Stimulated activated CD8-positive, alpha-beta memory T cell treated with anti-CD3 and anti-CD28 coated beads, Interleukin-15, amount 100 ng/mL, for 1 hour (primary cell): ENCODE results near the gene SLC35B3.
"Not testable (repeated sequence)": the region's sequence is repeated elsewhere in the genome, so short reads cannot be mapped to it uniquely, and the experiment has no call there.

Experiments
- DNase-seq: peaks from one replicate; pipeline ENCODE4 v3.0.0-alpha.2; 2020; ENCODE audit warnings: low read depth

SLC35B3 gene

DNA sequence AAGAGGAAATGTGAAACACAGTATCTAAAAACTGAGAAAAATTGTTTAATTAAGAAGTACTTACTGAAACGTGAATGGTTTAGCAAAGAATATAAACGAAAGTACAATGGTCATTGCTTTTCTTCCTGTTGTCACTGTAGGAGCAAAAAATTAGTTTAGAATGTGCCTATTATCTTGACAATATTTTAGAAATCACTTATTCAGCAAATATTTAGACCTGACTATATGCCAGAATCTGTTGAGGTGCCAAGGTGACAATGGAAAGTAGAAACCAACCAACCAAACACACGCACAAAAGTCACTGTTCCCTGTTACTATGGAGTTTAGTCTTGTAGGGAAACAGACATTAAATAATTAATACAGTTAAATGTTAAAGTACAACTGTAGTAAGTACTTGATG lies 20.5 kb downstream of the SLC35B3 start:
- DNase-seq: no peak

- not testable (repeated sequence) for DNase-seq
Measured at GRCh38 chr6:8405946-8406345, 29.4 kb downstream of the SLC35B3 start.

DNA sequence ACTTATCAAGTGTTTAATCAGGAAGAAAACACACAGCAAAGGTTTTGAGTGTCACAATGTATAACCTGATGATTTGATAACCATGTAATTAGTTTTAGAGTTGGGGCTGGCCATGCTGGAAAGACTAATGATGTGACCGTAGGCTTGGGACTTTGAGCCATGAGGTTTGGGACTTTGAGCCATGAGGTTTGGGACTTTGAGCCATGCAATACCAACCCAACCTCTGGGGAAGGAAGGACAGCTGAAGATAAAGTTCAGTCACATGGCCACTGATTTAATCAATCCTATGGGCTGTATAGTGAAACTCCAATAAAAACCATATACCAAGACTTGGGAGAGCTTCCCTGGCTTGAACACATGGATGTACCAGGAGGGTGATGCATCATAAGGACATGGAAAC lies 32.8 kb downstream of the SLC35B3 start:
- no peak for DNase-seq

DNA sequence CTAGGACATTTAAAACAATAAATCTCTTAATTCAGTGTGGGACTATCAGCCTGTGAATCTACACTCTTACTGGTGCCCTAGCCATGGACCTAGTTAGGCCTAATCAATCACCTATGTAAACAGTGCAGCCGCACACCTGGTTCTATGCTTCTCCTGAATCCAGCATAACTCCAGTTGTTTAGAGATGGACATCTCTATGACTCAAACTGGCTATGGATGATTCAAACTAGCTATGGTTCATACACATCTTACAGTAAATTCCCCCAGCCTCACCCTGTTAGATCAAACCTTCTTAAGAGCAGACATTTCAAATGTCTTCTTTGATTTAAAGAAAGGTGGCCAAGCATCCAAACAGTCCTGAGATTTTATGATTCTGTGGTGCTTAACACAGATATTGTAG lies 34.7 kb downstream of the SLC35B3 start:
- DNase-seq: no peak

DNA sequence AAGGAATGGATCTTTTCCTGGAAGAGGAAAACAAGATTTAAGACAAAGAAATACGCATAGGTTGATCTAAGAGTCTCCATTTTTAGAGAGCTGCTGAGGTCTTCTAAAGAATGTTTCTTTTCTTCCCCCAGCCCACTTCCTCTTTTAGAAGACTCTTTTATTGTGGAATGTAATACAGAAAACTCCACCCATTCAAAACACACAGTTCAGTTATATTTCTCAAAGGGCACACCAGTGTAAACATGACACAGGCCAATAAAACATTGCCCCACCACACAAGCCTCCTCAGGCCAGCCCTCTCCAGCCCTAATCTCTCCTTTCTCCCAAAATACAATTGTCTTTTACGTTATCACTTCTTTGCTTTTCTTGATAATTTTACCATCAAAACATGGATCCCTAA lies 42.8 kb downstream of the SLC35B3 start:
- DNase-seq: no peak

DNA sequence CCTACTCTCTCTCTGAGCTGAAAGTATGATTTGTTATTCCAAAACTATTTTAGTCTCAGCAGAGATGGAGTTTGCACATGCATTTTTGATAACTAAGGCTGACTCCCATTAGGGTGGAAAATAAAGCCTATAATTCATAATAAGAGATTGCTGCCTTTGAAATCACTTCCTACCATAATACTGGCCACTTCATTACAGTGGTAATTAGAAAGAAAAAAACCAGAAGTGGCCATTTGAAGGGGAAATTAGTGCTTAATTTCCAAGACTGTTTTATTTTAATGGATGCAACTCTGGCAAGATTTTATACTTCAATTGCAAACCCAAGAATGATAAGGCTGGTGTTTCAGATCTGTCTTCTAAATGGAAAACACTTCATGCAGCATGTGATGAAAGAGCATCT lies 43.4 kb downstream of the SLC35B3 start:
- DNase-seq: no peak

DNA sequence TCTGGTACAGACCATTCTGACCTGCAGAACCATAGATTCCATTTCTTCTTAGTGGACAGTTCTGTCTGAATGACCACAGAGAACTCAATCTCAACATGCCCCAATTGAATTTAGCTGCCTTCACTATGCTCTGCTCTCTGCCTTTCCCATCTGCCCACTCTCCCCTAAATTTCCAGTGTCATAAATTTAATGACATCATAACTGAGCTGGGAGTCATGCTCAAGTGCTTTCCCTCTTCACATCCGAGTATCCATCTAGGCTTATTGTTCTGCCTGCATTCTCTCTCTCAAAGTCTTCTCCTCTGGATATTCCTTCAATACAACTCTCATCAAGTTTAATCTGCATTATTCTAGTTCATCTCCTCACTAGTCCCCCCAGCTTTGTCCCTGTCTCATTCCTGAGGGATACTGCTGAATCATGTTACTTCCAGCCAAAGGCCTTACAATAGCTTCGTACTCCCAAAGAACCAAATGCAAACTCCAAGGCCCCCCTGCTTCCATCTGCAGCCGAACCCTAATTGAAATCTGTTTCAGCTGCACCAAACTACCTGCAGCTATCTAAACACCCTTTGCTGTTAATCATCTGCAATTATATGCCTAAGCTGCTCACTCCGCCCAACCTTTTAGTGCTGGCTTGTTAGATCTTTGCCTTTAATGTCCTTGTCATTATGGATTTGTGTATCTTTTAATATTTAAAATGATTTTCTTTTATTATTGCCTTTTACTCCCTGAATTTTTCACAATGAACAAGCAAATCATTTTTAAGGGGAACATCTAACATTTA lies 46.1 kb downstream of the SLC35B3 start:
- DNase-seq: no peak

DNA sequence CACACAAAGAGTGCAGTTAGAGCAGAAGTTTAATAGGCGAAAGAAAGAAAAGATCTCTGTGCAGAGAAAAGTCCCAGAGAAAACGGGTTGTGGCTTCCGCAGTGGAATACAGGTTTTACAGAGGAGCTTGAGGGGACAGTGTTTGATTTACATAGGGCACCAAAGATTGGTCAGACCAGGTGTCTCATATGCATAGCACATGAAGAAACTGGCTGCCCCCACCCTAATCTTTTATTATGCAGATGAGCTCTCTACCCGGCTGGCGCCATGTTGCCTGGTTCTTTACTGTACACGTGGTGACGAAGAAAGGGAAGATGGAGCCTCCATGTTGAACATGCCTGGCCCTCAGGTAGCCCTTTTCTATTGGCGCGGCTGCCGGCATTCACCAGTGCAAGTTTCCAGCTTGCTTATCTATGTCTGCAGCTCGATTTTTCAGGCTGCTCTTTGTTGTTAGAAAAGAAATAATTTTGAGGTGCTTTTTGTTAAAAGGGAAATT lies 47.4 kb downstream of the SLC35B3 start:
- DNase-seq: no peak

GRCh38 chr6:8383584-8383983 lies 51.8 kb downstream of the SLC35B3 start:
- no peak for DNase-seq

DNA sequence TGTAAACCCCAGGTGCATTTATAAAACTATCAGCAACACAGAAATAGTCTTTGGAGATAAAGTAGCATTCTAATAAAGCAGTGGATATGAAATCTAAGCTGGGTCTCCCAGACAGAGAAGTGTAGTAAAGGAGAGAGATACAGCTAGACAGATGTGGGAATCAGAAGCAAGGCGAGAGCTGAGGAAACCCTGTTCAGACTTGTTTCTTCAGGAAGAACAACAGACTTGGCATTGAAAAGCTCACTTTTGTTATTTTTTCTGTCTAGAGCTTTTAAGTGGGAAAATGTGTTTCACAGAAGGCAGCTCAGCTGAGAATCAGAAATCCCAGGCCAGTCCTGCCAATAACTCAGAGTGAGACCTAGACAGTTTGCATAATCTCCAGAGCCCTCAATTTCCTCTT lies 52.9 kb downstream of the SLC35B3 start:
- DNase-seq: no peak

- no peak for DNase-seq
Measured at GRCh38 chr6:8375916-8376315, 59.4 kb downstream of the SLC35B3 start.
